ENCODE data around the gene CDH16. TPM values are rescaled to one million over a fixed set of nuclear protein-coding genes. Genes with fewer than 3 reads are reported as not detected.

CDH16 gene
- total and polyA plus RNA-seq, 2 of the 13 experiments (the other 11 are each of a cell fraction or from before 2014, with no cell fraction given): 2.7 to 3.9 TPM

GRCh38 chr16:66905633-66906539 is 12.8 kb downstream of the CDH16 start (continued):
- TF ChIP-seq ESRRA (CRISPR knock-in tag; IDR thresholded peaks at IDR 0.05; ENCODE audit: low read depth): 0 out of 2 replicates have a peak, but pooled peaks have one; percentile 17
- TF ChIP-seq SKIL (CRISPR knock-in tag; IDR thresholded peaks at IDR 0.05; ENCODE audit: borderline replicate concordance): peak; percentile 49; the same call in 1 of the 2 replicates
- TF ChIP-seq SMARCE1 (IDR thresholded peaks at IDR 0.05; ENCODE audit: borderline replicate concordance): no peak
- TF ChIP-seq ZNF446 (CRISPR knock-in tag; IDR thresholded peaks at IDR 0.05): no peak
- TF ChIP-seq PITX1 (CRISPR knock-in tag; IDR thresholded peaks at IDR 0.05): peak; percentile 97
- no peak for TF ChIP-seq ZNF564 (CRISPR knock-in tag; IDR thresholded peaks at IDR 0.05)
- TF ChIP-seq ZNF501 (CRISPR knock-in tag; IDR thresholded peaks at IDR 0.05): no peak
- TF ChIP-seq THAP9 (CRISPR knock-in tag; IDR thresholded peaks at IDR 0.05; ENCODE audit: borderline replicate concordance): peak; percentile 93
- TF ChIP-seq ISX (CRISPR knock-in tag; conservative IDR thresholded peaks at IDR 0.05): no peak
- no peak for TF ChIP-seq JUNB (CRISPR knock-in tag; IDR thresholded peaks at IDR 0.05; ENCODE audit: borderline replicate concordance)
- TF ChIP-seq ZNF556 (CRISPR knock-in tag; IDR thresholded peaks at IDR 0.05; ENCODE audit: borderline replicate concordance): no peak
- TF ChIP-seq MZF1 (CRISPR knock-in tag; IDR thresholded peaks at IDR 0.05; ENCODE audit: borderline replicate concordance): no peak
- no peak for TF ChIP-seq ZNF879 (CRISPR knock-in tag; IDR thresholded peaks at IDR 0.05)
- TF ChIP-seq ZNF616 (CRISPR knock-in tag; IDR thresholded peaks at IDR 0.05; ENCODE audit: low read depth): no peak
- no peak; the same call in 1 of the 2 replicates for TF ChIP-seq KLF13 (CRISPR knock-in tag; IDR thresholded peaks at IDR 0.05)
- no peak for TF ChIP-seq ZNF362 (CRISPR knock-in tag; IDR thresholded peaks at IDR 0.05; ENCODE audit: borderline replicate concordance)
- 0 out of 2 replicates have a peak, but pooled peaks have one; percentile 43 for TF ChIP-seq ZBTB42 (CRISPR knock-in tag; IDR thresholded peaks at IDR 0.05)
- no peak for TF ChIP-seq ZNF143 (CRISPR knock-in tag; IDR thresholded peaks at IDR 0.05)
- TF ChIP-seq REPIN1 (CRISPR knock-in tag; IDR thresholded peaks at IDR 0.05; ENCODE audit: borderline replicate concordance, low read depth): peak; percentile 69
- no peak; the same call in 1 of the 2 replicates for TF ChIP-seq POLR2AphosphoS5 (IDR thresholded peaks at IDR 0.05; ENCODE audit: low read depth, low read length)
- no peak for TF ChIP-seq ZNF326 (CRISPR knock-in tag; IDR thresholded peaks at IDR 0.05; ENCODE audit: borderline replicate concordance)
- no peak for TF ChIP-seq JUN (CRISPR knock-in tag; IDR thresholded peaks at IDR 0.05)
- no peak for TF ChIP-seq ZNF235 (CRISPR knock-in tag; IDR thresholded peaks at IDR 0.05; ENCODE audit: borderline replicate concordance)
- no peak for TF ChIP-seq ZNF674 (CRISPR knock-in tag; IDR thresholded peaks at IDR 0.05; ENCODE audit: low read depth)

Measured in HepG2 (cell line).